Transverse colon (tissue), 4 donors: ENCODE measurements around the gene HDDC2.

Experiments used
- CTCF ChIP-seq, 5 experiments: fragments of 200-600 bp in 3 of 5; fragments of 450-650 bp in 2 of 5; sonication (generic) in 3 of 5; IDR thresholded peaks; 1 replicate in 2 of 5; 2 replicates in 3 of 5; pipeline ENCODE4 v1.5.1; 2016 to 2017; ENCODE audit warnings: antibody characterized with exemption in 5 of 5, inconsistent platforms in 3 of 5, mild to moderate bottlenecking in 2 of 5, moderate library complexity in 1 of 5
- EP300 ChIP-seq: sonication (generic); formaldehyde crosslinking; IDR thresholded peaks from one replicate; pipeline ENCODE4 v1.6.1; 2017; ENCODE audit warnings: antibody characterized with exemption, low read depth
- POLR2A ChIP-seq: fragments of 450-650 bp; IDR thresholded peaks from one replicate; pipeline ENCODE4 v1.6.1; 2016; ENCODE audit warnings: antibody characterized with exemption, mild to moderate bottlenecking, moderate library complexity
- POLR2AphosphoS5 ChIP-seq, 3 donors: sonication (generic); formaldehyde crosslinking; IDR thresholded peaks; one replicate each; pipeline ENCODE4 v1.6.1; 2016; ENCODE audit warnings: antibody characterized with exemption in 3 of 3

GRCh38 chr6:125271486-125272159 is 30.1 kb downstream of the HDDC2 start:
- TF ChIP-seq CTCF (IDR thresholded peaks at IDR 0.05) (no peak), EP300 (no peak), POLR2AphosphoS5 (IDR thresholded peaks at IDR 0.05) (no peak), POLR2A (no peak)
